ENCODE results near the gene CHCHD3.

CHCHD3 gene

GRCh38 chr7:133081599-133082389, at the start of gene CHCHD3:
TSS of gene CHCHD3 (minus strand) at chr7:133082090. CDS start at chr7:133081937, 153 bp downstream.
- DNase-seq, result peak; percentile 80 to 100 (median 98)

- no peak for DNase-seq
Measured at GRCh38 chr7:133130166-133130565, 48.3 kb upstream of the CHCHD3 start.

- DNase-seq, result no peak
Measured at GRCh38 chr7:133126422-133126821, 44.5 kb upstream of the CHCHD3 start.

- no peak for DNase-seq
Measured at GRCh38 chr7:133124974-133125373, 43.1 kb upstream of the CHCHD3 start.

- DNase-seq, result no peak
Measured at GRCh38 chr7:133121175-133121844, 39.4 kb upstream of the CHCHD3 start.

GRCh38 chr7:133119067-133119466, 37.2 kb upstream of the CHCHD3 start:
- DNase-seq, result no peak

GRCh38 chr7:133118261-133118660, 36.4 kb upstream of the CHCHD3 start:
- no peak for DNase-seq

GRCh38 chr7:133117452-133117851, 35.6 kb upstream of the CHCHD3 start:
- DNase-seq, result no peak

- no peak for DNase-seq
Measured at GRCh38 chr7:133115596-133115995, 33.7 kb upstream of the CHCHD3 start.

GRCh38 chr7:133114519-133114918, 32.6 kb upstream of the CHCHD3 start:
- peak in 2 of 56 donors; percentile 9 to 12 for DNase-seq

GRCh38 chr7:133112976-133113375, 31.1 kb upstream of the CHCHD3 start:
- no peak for DNase-seq

- DNase-seq, result no peak
Measured at GRCh38 chr7:133112335-133112734, 30.4 kb upstream of the CHCHD3 start.

GRCh38 chr7:133110312-133110711, 28.4 kb upstream of the CHCHD3 start:
- no peak for DNase-seq

GRCh38 chr7:133109816-133110215, 27.9 kb upstream of the CHCHD3 start:
- DNase-seq, result no peak

- no peak for DNase-seq
Measured at GRCh38 chr7:133108023-133108422, 26.1 kb upstream of the CHCHD3 start.

GRCh38 chr7:133102276-133103060, 20.6 kb upstream of the CHCHD3 start:
- no peak for DNase-seq

- no peak for DNase-seq
Measured at GRCh38 chr7:133099633-133100286, 17.9 kb upstream of the CHCHD3 start.

GRCh38 chr7:133095119-133095671, 13.3 kb upstream of the CHCHD3 start:
- DNase-seq, result no peak

- no peak for DNase-seq
Measured at GRCh38 chr7:133091943-133092464, 10.1 kb upstream of the CHCHD3 start.

- DNase-seq, result no peak
Measured at GRCh38 chr7:133082390-133082766, 488 bp upstream of the CHCHD3 start.

GRCh38 chr7:133081119-133081598, 731 bp downstream of the CHCHD3 start:
- peak in 1 of 56 donors; percentile 3 for DNase-seq

Data from nucleus accumbens (tissue), 56 donors.